GM18507 (cell line): Measurements from ENCODE around the gene PLEKHF1.
"Not testable (repeated sequence)": the region's sequence is repeated elsewhere in the genome, so short reads cannot be mapped to it uniquely, and the experiment has no call there.

ENCODE experiments used
- DNase-seq: peaks from one replicate; pipeline ENCODE4 v3.0.0; 2011; ENCODE audit warnings: low read depth; ENCODE audit not compliant: insufficient read length; ENCODE audit errors: extremely low spot score
- FAIRE-seq: peaks from 2 replicates; lab custom pipeline; 2011; peaks lifted over from hg19 to GRCh38; lab: Jason Lieb, UNC

PLEKHF1 gene

GRCh38 chr19:29694669-29695627 lies 29.7 kb downstream of the PLEKHF1 start:
- peak; percentile 55 for DNase-seq
- peak; percentile 69 for FAIRE-seq

DNA sequence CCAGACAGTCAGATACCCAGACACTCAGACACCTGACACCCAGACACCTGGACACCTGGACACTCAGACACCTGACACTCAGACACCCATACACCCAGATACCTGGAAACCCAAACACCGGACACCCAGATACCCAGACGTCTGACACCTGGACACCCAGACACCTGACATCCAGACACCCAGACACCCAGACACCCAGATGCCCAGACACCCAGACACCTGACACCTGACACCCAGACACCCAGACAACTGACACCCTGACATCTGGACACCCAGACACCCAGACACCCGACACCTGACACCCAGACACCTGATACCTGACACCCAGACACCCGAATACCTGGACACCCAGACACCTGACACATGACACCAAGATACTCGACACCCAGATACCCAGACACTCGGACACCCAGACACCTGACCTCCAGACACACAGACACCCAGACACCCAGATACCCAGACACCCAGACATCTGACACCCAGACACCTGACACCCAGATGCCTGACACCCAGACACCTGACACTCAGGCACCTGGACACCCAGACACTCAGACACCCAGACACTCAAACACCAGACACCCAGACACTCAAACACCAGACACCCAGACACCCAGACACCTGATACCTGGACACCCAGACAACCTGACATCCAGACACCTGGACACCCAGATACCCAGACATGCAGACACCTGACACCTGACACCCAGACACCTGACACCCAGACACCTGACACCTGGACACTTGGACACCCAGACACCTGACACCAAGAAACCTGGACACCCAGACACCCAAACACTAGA lies 30.7 kb downstream of the PLEKHF1 start:
- DNase-seq (no peak), FAIRE-seq (no peak)

- FAIRE-seq (no peak), DNase-seq (no peak)
Observed at GRCh38 chr19:29696565-29696846, 31.2 kb downstream of the PLEKHF1 start.

DNA sequence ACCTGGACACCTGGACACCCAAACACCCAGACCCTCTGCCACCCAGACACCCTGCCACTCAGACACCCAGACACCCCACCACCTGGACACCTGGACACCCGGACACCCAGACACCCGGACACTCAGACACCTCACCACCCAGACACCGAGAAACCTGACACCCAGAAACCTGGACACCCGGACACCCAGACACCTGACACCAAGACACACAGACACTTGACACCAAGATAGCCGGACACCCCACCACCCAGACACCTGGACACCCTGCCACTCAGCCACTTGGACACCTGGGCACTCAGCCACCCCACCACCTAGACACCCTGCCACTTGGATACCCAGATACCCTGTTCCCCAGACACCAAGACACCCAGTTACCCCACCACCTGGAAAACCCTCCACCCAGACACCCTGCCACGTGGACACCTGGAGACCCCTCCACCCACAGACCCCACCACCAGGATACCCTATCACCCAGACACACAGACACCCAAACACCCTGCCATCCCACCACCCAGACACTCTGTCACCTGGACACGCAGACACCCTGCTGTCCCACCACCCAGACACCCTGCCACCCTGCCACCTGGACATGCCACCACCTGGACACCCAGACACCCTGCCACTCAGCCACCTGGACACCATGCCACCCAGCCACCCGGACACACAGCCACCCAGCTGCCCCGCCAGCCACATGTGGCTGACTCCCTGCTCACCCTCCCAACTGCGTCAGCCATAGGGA lies 32.4 kb downstream of the PLEKHF1 start:
- no peak for DNase-seq
- no peak for FAIRE-seq

GRCh38 chr19:29699861-29700260 lies 34.6 kb downstream of the PLEKHF1 start:
- DNase-seq: no peak
- FAIRE-seq: no peak

- FAIRE-seq: no peak
- no peak for DNase-seq
Observed at GRCh38 chr19:29700498-29700897, 35.2 kb downstream of the PLEKHF1 start.

- FAIRE-seq: no peak
- DNase-seq: no peak
Observed at GRCh38 chr19:29702161-29702962, 37.1 kb downstream of the PLEKHF1 start.

DNA sequence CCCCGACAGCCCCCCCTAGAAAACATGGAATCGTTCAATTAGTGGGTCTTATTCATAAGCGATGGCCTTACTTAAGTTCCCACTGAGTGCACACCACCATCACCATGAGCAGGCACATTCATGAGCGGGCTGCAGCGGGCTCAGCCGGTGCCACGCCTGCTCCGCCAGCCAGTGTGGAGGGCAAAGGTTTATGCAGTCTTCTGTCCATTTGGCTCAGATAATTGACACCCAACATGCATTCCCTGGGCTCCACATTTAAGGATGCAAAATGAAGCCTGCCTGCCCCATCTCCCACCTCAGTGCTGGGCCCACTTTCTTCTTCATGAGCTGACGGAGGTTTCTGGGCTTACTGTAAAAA lies 37.7 kb downstream of the PLEKHF1 start:
- DNase-seq (no peak), FAIRE-seq (no peak)

GRCh38 chr19:29704562-29705558 lies 39.6 kb downstream of the PLEKHF1 start:
- FAIRE-seq (peak; percentile 56), DNase-seq (no peak)

GRCh38 chr19:29705706-29706105 lies 40.4 kb downstream of the PLEKHF1 start:
- DNase-seq: no peak
- no peak for FAIRE-seq

- DNase-seq: no peak
- FAIRE-seq: no peak
Observed at GRCh38 chr19:29706635-29707034, 41.4 kb downstream of the PLEKHF1 start.

GRCh38 chr19:29708554-29709439 lies 43.5 kb downstream of the PLEKHF1 start:
- DNase-seq (no peak), FAIRE-seq (no peak)

DNA sequence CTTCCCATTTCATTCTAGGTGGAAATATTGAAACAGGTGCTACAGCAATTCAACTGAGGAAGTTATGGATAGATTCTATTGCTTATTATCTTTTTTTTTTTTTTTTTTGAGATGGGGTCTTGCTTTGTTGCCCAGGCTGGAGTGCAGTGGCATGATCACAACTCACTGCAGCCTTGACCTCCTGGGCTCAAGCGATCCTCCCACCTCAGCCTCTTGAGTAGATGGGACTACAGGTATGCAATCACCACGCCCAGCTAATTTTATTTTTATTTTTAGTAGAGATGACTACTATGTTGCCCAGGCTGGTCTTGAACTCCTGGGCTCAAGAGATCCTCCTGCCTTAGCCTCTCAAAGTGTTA lies 44.2 kb downstream of the PLEKHF1 start:
- not testable (repeated sequence) for FAIRE-seq, DNase-seq

DNA sequence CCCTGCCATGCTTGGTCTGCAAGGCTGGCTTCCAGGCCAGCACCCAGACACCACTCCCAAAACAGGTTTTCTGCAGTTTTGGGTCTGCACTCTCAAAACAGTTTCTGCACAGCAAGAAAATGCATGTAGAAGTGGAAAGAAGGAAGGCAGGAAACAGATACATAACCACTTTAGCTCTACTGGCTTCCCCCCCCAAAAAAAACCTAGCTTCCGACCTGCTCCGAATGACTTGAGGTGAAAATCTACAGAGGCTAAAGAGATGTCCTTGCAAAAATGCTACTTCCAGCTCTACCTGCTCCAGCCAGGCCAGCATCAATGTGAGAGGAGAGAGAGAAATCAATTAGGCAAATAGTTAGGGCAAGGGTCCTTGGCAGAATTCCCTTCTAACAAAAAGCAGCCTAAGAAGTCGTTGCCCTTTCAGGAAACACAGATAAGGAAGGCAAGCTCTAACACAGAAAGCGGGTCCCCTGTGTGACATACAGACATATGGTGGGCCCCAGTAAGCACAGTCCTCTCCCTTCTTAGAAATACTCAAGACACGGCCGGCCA lies 46.4 kb downstream of the PLEKHF1 start:
- DNase-seq (no peak), FAIRE-seq (no peak)

GRCh38 chr19:29712744-29713516 lies 47.7 kb downstream of the PLEKHF1 start:
- FAIRE-seq (no peak), DNase-seq (no peak)

DNA sequence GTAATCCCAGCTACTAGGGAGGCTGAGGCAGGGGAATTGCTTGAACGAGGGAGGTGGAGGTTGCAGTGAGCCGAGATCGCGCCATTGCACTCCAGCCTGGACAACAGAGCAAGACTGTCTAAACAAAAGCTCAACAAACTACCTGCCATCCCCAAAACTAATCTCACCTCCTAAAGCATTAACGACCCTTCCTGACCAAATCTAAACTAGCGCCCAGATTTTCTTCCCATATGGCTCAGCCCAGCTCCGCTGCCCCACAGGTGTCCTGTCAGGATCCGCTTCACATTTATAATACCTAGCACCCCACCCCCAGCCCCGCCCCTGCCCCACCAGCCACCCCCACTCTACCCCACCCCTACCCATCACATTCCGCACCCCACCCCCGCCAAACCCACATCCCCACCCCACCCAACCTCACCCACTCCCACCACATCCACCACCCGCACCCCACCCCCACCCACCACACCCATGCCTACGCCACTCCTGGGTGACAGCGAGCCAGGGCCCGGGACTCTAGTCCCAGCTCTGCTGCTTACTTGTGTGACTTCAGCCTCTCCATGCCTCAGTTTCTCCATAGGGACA lies 49.2 kb downstream of the PLEKHF1 start:
- DNase-seq (no peak), FAIRE-seq (no peak)
